Ishikawa (cell line): ENCODE measurements around the gene GAS6.

Source experiments
- CEBPB ChIP-seq: IDR thresholded peaks from 2 replicates; pipeline ENCODE4 v1.6.1; 2012
- CREB1 ChIP-seq: IDR thresholded peaks from 2 replicates; pipeline ENCODE4 v1.6.1; 2012; ENCODE audit warnings: low read depth
- EGR1 ChIP-seq: IDR thresholded peaks from 2 replicates; pipeline ENCODE4 v1.6.1; 2012
- EP300 ChIP-seq: IDR thresholded peaks from 2 replicates; pipeline ENCODE4 v1.6.1; 2012; ENCODE audit warnings: borderline replicate concordance
- FOXM1 ChIP-seq: IDR thresholded peaks from 2 replicates; pipeline ENCODE4 v1.6.1; 2012; ENCODE audit warnings: low read depth, borderline replicate concordance
- NFIC ChIP-seq: IDR thresholded peaks from 2 replicates; pipeline ENCODE4 v1.6.1; 2012
- RAD21 ChIP-seq: IDR thresholded peaks from 2 replicates; pipeline ENCODE4 v1.6.1; 2012; ENCODE audit warnings: low read depth
- TAF1 ChIP-seq: IDR thresholded peaks from 2 replicates; pipeline ENCODE4 v1.6.1; 2012; ENCODE audit warnings: low read depth, mild to moderate bottlenecking
- TCF12 ChIP-seq: IDR thresholded peaks from 2 replicates; pipeline ENCODE4 v1.6.1; 2012; ENCODE audit warnings: low read depth
- TEAD4 ChIP-seq: IDR thresholded peaks from 2 replicates; pipeline ENCODE4 v1.6.1; 2012
- YY1 ChIP-seq: IDR thresholded peaks from 2 replicates; pipeline ENCODE4 v1.6.1; 2012; ENCODE audit warnings: low read depth
- ZBTB7A ChIP-seq: IDR thresholded peaks from 2 replicates; pipeline ENCODE4 v1.6.1; 2012; ENCODE audit warnings: low read depth
- TF ChIP-seq, protein P1 (sequence below): IDR thresholded peaks from 2 replicates; pipeline ENCODE4 v1.6.1; 2012
- TF ChIP-seq, protein P2 (sequence below): IDR thresholded peaks from 2 replicates; pipeline ENCODE4 v1.6.1; 2012
- TF ChIP-seq, protein P3 (sequence below): IDR thresholded peaks from 2 replicates; pipeline ENCODE4 v1.6.1; 2012; ENCODE audit warnings: low read depth, mild to moderate bottlenecking

Gene GAS6

DNA sequence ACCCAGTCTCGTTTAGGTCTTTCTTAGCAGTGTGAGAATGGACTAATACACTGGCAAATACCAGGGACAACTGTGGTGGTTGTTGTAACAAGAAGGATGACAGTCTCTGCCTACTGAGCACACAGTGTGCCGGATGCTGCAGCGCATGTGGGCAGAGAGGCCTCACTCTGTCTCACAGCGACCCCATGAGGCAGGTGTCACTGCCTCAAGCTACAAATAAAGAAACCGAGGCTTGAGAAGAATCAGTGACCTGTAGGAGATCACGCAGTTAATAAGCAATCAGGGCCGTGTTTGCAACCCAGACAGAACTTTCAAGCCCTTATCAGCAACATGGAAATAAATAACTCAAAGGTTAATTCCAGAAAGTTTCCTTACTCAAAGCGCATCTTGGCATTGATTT, 40.5 kb upstream of the GAS6 start:
- peak; percentile 86 for TF ChIP-seq RAD21
- no peak for TF ChIP-seq TCF12

DNA sequence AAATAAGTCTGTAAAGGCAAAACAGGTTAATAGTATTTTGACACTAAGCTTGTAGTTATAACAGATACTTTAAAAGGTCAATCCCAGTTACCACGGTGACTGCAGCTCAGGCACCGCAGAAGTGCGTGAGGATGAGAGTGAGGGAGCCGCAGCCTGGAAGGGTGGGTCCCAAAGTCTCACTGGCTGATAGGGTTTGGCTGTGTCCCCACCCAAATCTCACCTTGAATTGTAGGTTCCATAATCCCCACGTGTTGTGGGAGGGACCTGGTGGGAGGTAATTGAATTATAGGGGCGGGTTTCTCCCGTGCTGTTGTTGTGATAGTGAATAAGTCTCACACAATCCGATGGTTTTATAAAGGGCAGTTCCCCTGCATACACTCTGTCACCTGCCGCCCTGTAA, 40.0 kb upstream of the GAS6 start:
- TF ChIP-seq NFIC: no peak
- no peak for TF ChIP-seq TAF1
- no peak for TF ChIP-seq CREB1
- TF ChIP-seq TCF12: no peak
- TF ChIP-seq YY1: no peak
- TF ChIP-seq, protein P1, sequence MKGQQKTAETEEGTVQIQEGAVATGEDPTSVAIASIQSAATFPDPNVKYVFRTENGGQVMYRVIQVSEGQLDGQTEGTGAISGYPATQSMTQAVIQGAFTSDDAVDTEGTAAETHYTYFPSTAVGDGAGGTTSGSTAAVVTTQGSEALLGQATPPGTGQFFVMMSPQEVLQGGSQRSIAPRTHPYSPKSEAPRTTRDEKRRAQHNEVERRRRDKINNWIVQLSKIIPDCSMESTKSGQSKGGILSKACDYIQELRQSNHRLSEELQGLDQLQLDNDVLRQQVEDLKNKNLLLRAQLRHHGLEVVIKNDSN: no peak
- TF ChIP-seq TEAD4: no peak
- TF ChIP-seq EP300: no peak
- no peak for TF ChIP-seq EGR1
- TF ChIP-seq, protein P2, sequence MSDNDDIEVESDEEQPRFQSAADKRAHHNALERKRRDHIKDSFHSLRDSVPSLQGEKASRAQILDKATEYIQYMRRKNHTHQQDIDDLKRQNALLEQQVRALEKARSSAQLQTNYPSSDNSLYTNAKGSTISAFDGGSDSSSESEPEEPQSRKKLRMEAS: no peak
- TF ChIP-seq ZBTB7A: no peak
- no peak for TF ChIP-seq CEBPB
- TF ChIP-seq, protein P3, sequence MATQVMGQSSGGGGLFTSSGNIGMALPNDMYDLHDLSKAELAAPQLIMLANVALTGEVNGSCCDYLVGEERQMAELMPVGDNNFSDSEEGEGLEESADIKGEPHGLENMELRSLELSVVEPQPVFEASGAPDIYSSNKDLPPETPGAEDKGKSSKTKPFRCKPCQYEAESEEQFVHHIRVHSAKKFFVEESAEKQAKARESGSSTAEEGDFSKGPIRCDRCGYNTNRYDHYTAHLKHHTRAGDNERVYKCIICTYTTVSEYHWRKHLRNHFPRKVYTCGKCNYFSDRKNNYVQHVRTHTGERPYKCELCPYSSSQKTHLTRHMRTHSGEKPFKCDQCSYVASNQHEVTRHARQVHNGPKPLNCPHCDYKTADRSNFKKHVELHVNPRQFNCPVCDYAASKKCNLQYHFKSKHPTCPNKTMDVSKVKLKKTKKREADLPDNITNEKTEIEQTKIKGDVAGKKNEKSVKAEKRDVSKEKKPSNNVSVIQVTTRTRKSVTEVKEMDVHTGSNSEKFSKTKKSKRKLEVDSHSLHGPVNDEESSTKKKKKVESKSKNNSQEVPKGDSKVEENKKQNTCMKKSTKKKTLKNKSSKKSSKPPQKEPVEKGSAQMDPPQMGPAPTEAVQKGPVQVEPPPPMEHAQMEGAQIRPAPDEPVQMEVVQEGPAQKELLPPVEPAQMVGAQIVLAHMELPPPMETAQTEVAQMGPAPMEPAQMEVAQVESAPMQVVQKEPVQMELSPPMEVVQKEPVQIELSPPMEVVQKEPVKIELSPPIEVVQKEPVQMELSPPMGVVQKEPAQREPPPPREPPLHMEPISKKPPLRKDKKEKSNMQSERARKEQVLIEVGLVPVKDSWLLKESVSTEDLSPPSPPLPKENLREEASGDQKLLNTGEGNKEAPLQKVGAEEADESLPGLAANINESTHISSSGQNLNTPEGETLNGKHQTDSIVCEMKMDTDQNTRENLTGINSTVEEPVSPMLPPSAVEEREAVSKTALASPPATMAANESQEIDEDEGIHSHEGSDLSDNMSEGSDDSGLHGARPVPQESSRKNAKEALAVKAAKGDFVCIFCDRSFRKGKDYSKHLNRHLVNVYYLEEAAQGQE: no peak
- TF ChIP-seq FOXM1: no peak
- no peak for TF ChIP-seq RAD21

DNA sequence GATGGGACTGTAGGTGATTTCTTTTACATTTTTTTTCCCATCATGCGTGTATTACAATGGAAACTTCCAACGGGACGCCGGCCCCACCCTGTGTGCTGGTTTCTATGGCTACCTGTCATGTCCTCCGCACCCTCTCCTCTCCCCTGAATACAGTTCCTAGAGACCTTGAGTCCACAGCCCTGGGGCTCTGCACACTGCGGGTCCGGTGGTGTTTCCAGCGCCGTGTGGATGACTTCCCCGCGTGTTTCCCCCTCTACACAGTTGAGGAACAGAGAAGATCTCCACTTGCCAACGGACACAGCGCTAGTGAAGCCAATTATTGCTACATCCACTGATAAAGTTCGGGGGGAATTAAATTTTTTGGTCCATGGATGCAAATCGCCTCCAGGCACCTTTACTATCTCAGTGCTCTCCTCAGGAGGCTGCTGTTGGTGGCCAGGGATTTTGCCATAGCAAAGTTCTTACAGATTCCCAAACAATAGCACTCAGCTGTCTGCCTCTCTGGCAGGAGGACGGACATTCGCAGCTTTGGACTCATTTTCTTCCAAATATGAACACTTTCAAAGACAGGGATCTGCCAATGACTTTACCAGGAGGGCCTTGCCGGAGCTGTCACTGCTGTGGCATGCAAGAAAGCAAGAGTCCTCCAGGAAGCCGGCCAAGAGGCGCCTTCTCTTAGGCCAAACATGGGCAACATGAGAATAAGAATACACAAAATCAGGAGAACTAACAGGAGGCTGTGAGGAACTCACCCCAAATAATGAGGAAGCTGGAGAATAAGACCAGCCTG, 39.3 kb upstream of the GAS6 start:
- TF ChIP-seq ZBTB7A (no peak), YY1 (no peak), RAD21 (no peak), FOXM1 (no peak), EGR1 (no peak), CREB1 (no peak), EP300 (no peak), TCF12 (no peak), TAF1 (no peak)
- TF ChIP-seq, protein P1: no peak

DNA sequence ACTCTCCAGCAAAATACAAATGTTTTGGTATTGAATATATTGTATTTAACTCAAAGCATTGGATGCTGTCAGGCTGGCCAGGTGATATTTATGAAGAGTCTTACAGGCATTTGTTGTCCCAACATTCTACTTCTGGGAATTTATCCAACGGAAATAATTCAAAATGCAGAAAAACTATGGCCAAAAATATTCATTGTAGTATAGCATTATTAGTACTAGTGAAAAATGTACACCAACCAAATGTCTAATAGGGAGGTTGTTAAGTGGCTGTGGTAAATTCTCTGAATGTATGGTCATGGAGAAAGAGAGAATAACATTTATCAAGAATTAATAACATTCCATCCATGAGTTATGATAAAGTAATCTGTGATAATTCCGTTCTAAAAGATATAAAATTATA, 38.6 kb upstream of the GAS6 start:
- TF ChIP-seq EGR1: no peak
- no peak for TF ChIP-seq NFIC
- TF ChIP-seq ZBTB7A: no peak
- TF ChIP-seq, protein P3: no peak
- no peak for TF ChIP-seq EP300
- TF ChIP-seq, protein P1: no peak
- TF ChIP-seq, protein P2: no peak
- no peak for TF ChIP-seq TAF1
- no peak for TF ChIP-seq CEBPB
- TF ChIP-seq TCF12: no peak
- no peak for TF ChIP-seq YY1
- TF ChIP-seq RAD21: no peak
- TF ChIP-seq TEAD4: no peak
- no peak for TF ChIP-seq CREB1
- TF ChIP-seq FOXM1: no peak

DNA sequence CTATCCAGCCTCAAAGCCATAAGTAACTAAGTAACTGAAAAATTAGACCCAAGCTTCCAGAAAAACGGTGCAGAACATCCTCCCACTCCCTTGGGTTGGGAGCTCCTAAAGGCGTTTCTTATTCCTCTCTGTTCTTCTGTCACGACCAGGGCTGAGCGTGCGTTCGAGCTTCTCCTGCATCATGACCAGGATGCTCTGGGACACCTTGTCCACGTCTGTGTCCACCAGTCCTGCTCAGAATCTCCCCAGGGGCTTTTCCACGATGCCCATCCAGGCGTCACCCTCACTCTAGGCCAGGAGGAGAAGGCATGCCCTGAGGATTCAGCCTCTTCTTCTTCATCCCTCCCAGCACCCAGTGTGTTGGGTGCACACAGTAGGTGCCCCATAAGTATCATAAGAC, 37.8 kb upstream of the GAS6 start:
- TF ChIP-seq TEAD4 (no peak), ZBTB7A (no peak), FOXM1 (no peak), EP300 (no peak), NFIC (no peak), YY1 (no peak), EGR1 (no peak), CEBPB (no peak), RAD21 (no peak), CREB1 (no peak), TCF12 (no peak), TAF1 (no peak)
- TF ChIP-seq, protein P3: no peak
- TF ChIP-seq, protein P1: no peak
- TF ChIP-seq, protein P2: no peak
